Sigmoid colon (tissue), 4 donors: ENCODE results near the gene JPH4.

ENCODE experiments used
- CTCF ChIP-seq, 4 experiments: fragments of 450-650 bp in 3 of 4; fragments of 200-600 bp in 1 of 4; IDR thresholded peaks; one replicate each; pipeline ENCODE4 v1.5.1; 2016 to 2019; ENCODE audit warnings: antibody characterized with exemption in 4 of 4, mild to moderate bottlenecking in 3 of 4, moderate library complexity in 2 of 4
- POLR2A ChIP-seq, 2 donors: fragments of 450-650 bp; IDR thresholded peaks; one replicate each; pipeline ENCODE4 v1.6.1; 2016; ENCODE audit warnings: antibody characterized with exemption in 2 of 2, mild to moderate bottlenecking in 2 of 2, moderate library complexity in 2 of 2
- POLR2AphosphoS5 ChIP-seq, 4 donors: sonication (generic); formaldehyde crosslinking; IDR thresholded peaks; one replicate each; pipeline ENCODE4 v1.6.1; 2017; ENCODE audit warnings: antibody characterized with exemption in 4 of 4

- TF ChIP-seq CTCF (IDR thresholded peaks at IDR 0.05) (no peak), POLR2AphosphoS5 (IDR thresholded peaks at IDR 0.05) (no peak), POLR2A (IDR thresholded peaks at IDR 0.05) (no peak)
Observed at GRCh38 chr14:23572524-23572828, 6.1 kb downstream of the JPH4 start.
